T-helper 2 cell treated with Interferon-gamma antibody and Interleukin-4, amounts not matched to agents 5 μg/mL and 100 μg/mL, for 36 hours (primary cell): Measurements from ENCODE around the gene MIEN1.
"Not testable (repeated sequence)": the region's sequence is repeated elsewhere in the genome, so short reads cannot be mapped to it uniquely, and the experiment has no call there.

Source experiments
- DNase-seq: peaks from one replicate; pipeline ENCODE4 v3.0.0; 2021; ENCODE audit warnings: low spot score
- H3K27ac Mint-ChIP-seq: one replicate; pipeline ENCODE4 v1.8.0; 2021; ENCODE audit warnings: mild to moderate bottlenecking, mixed read lengths
- H3K27me3 Mint-ChIP-seq: one replicate; pipeline ENCODE4 v1.8.0; 2021; ENCODE audit warnings: low read depth, mixed read lengths
- H3K36me3 Mint-ChIP-seq: one replicate; pipeline ENCODE4 v1.8.0; 2021; ENCODE audit warnings: low read depth, mixed read lengths
- H3K4me1 Mint-ChIP-seq: one replicate; pipeline ENCODE4 v1.8.0; 2021; ENCODE audit warnings: low read depth, mixed read lengths
- H3K4me3 Mint-ChIP-seq: one replicate; pipeline ENCODE4 v1.8.0; 2022; ENCODE audit warnings: mild to moderate bottlenecking, moderate library complexity, mixed read lengths
- H3K9me3 Mint-ChIP-seq: one replicate; pipeline ENCODE4 v1.8.0; 2021; ENCODE audit warnings: mixed read lengths

Gene MIEN1

GRCh38 chr17:39706921-39707337, 23.4 kb downstream of the MIEN1 start:
- no peak overlapping the region for H3K4me3 Mint-ChIP-seq
- H3K9me3 Mint-ChIP-seq = no peaks in the 10 kb centered on the region
- peaks cover 11% of the 10 kb centered on the region for H3K27me3 Mint-ChIP-seq
- peaks cover 11% of the 10 kb centered on the region for H3K4me1 Mint-ChIP-seq
- DNase-seq = no peak
- H3K36me3 Mint-ChIP-seq = no peaks in the 10 kb centered on the region
- peak overlapping the region; percentile 71 for H3K27ac Mint-ChIP-seq

- Mint-ChIP-seq H3K9me3 (no peaks in the 10 kb centered on the region), H3K27me3 (peaks cover 16% of the 10 kb centered on the region), H3K4me3 (no peak overlapping the region), H3K36me3 (no peaks in the 10 kb centered on the region), H3K27ac (no peak overlapping the region), H3K4me1 (peaks cover 11% of the 10 kb centered on the region)
- no peak for DNase-seq
Observed at GRCh38 chr17:39706383-39706782, 23.9 kb downstream of the MIEN1 start.

GRCh38 chr17:39705786-39706348, 24.5 kb downstream of the MIEN1 start:
- peaks cover 21% of the 10 kb centered on the region for H3K27me3 Mint-ChIP-seq
- peaks cover 12% of the 10 kb centered on the region for H3K4me1 Mint-ChIP-seq
- no peak for DNase-seq
- H3K36me3 Mint-ChIP-seq = no peaks in the 10 kb centered on the region
- no peak overlapping the region for H3K27ac Mint-ChIP-seq
- no peak overlapping the region for H3K4me3 Mint-ChIP-seq
- H3K9me3 Mint-ChIP-seq = no peaks in the 10 kb centered on the region

DNA sequence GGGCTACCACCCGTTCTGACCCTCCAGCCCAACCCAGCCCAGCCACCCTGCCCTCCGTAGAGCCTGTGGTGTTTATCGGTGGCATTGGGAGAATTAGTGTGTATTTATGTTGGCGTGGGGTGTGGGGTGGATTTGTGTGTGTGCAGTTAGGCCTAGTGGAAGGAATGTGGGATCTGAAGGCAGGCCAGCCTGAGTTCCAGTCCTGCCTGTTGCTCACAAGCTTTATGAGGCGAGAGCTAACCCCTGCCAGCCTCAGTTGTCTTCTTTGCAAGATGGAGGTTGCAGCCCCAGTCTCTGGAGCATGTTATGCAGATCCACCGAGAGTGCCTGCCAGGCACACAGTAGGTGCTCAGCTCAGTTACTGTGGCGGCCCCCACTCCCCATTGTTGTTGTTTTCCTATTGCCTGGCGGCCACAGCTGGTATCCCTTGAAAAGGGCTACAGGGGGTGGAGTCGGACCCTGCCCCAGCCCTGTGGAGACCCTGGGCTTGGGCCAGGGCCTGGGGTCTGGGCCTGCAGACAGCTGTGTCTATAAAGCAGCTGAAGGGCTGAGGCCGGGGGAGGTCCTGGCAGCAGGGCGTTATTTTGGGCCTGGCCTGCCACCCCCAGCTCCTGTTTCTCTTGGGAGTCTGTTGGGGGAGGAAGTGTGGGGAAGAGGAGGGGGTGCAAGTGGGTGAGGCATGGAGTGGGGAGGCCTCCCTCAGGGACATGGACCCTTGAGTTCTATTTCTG, 25.3 kb downstream of the MIEN1 start:
- Mint-ChIP-seq H3K4me3 (no peak overlapping the region), H3K36me3 (no peaks in the 10 kb centered on the region), H3K4me1 (peaks cover 14% of the 10 kb centered on the region), H3K9me3 (no peaks in the 10 kb centered on the region), H3K27ac (peak overlapping the region; percentile 6), H3K27me3 (peaks cover 26% of the 10 kb centered on the region)
- no peak for DNase-seq

GRCh38 chr17:39703913-39704312, 26.4 kb downstream of the MIEN1 start:
- peaks cover 36% of the 10 kb centered on the region for H3K27me3 Mint-ChIP-seq
- DNase-seq = no peak
- H3K9me3 Mint-ChIP-seq = no peaks in the 10 kb centered on the region
- H3K4me1 Mint-ChIP-seq = peaks cover 18% of the 10 kb centered on the region
- H3K27ac Mint-ChIP-seq = no peak overlapping the region
- no peaks in the 10 kb centered on the region for H3K36me3 Mint-ChIP-seq
- H3K4me3 Mint-ChIP-seq = no peak overlapping the region

DNA sequence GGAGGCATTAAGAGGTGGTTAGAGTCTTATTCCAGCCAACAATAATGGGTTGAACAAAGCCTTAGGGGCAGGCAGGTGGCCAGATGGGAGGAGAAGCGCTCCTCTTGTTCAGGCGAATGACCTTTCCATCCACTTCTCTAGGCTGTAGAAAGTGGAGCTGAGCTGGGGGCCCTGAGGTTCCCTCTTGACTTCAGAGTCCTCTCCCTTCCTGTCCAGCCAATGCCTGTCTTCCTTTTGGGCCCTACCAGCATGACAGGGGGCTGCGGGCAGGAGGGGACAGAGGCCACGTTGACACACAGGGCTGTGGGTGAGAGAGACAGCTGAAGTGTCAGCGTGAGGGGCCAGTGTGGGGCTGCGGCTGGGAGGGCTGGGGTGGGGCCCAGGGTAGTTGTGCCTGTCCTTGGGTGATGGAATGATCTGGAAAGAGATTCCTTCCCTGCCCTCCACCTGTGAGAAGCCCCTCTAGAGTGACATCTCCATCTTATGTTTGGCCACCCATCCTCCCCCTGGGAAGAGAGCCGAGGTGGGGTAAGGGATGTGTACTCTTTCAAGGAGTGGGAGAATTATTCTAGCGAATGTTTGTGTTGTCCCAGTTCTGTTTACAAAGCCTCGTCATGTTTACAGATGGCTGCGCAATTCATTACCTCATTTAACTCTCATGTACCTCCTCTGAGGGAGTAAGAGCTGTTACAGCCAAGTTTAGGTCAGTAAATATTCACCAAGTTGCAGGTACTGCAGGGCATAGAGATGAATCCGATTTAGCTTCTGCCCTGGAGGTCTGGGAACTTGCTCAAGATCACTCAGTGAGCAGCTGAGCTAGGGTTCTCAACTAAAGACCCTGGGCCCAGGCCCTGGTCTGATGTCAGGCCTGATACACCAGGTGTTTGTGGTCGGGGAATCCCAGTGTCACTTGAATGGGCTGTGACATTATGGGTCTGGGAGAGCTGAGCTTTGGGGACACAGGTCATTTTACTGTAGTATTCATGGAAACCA, 27.1 kb downstream of the MIEN1 start:
- peaks cover 18% of the 10 kb centered on the region for H3K4me1 Mint-ChIP-seq
- H3K27ac Mint-ChIP-seq = no peak overlapping the region
- no peak for DNase-seq
- no peaks in the 10 kb centered on the region for H3K9me3 Mint-ChIP-seq
- peaks cover 38% of the 10 kb centered on the region for H3K27me3 Mint-ChIP-seq
- H3K36me3 Mint-ChIP-seq = no peaks in the 10 kb centered on the region
- H3K4me3 Mint-ChIP-seq = no peak overlapping the region

DNA sequence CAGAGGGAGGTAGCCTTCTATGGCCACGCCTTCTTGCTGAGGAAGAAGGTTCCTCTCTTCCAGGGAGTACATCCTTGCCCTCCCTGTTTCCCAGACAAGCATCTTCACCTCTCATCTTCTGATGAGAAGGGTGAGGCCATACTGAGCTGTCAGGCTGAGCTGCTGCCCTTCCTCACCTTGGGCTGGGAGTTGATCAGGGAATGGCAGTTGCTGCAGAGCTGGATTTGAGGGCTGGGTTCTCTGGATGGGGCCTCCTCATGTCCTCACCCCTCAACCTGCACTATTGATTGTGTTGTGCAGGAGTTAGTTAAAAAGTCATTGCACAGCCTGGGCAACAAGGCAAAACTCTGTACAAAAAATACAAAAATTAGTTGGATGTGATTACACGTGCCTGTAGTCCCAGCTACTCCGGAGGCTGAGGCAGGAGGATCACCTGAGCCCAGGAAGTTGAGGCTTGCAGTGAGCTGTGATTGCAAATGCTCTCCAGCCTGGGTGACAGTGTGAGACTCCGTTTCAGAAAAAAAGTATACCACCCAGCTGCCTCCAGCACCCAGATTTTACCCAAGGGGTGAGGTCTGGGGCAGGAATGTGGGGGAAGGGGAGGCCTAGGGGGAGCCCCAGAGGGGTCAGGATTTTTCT, 28.4 kb downstream of the MIEN1 start:
- DNase-seq = no peak
- Mint-ChIP-seq H3K27me3 (peaks cover 38% of the 10 kb centered on the region), H3K36me3 (no peaks in the 10 kb centered on the region), H3K4me1 (peaks cover 13% of the 10 kb centered on the region), H3K4me3 (no peak overlapping the region), H3K9me3 (no peaks in the 10 kb centered on the region), H3K27ac (no peak overlapping the region)

DNA sequence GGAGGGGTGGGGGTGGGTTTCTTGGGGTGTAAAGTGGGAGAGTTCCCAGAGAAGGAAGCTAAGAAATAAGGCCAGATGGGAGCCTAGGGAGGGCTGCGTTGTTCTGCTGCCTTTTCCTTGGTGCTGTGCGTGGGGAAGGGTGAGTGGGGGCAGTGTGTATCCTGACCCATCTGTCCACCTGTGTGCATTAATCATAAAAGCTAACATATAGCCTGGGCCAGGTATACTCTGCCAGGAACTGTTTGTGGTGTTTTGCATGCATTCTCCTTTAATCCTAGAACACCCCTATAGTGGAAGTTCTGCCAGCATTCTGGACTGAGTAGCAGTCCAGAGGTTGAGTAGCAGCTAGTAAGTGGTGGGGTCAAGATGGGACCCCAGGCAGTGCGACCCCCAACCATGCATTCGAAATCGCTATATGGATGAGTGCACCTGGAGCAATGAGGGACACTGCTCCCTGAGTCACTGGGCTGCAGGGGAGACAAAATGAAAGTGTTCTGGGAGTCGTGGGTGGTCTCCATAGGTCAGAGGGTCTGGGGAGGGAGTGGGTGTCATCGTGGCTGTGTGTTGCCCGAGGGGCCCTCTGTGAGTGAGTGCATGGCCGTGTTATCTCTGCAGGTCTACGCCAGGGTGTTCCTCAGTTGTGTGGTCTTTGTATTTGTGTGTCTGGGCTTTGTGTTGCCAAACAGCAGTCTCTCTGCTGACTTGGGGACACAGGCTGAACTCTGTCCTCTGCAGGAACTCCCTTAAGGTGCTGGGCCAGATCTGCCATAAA, 29.1 kb downstream of the MIEN1 start:
- H3K27ac Mint-ChIP-seq = no peak overlapping the region
- H3K4me3 Mint-ChIP-seq = no peak overlapping the region
- H3K4me1 Mint-ChIP-seq = peaks cover 11% of the 10 kb centered on the region
- no peaks in the 10 kb centered on the region for H3K9me3 Mint-ChIP-seq
- no peak for DNase-seq
- peaks cover 38% of the 10 kb centered on the region for H3K27me3 Mint-ChIP-seq
- no peaks in the 10 kb centered on the region for H3K36me3 Mint-ChIP-seq

DNA sequence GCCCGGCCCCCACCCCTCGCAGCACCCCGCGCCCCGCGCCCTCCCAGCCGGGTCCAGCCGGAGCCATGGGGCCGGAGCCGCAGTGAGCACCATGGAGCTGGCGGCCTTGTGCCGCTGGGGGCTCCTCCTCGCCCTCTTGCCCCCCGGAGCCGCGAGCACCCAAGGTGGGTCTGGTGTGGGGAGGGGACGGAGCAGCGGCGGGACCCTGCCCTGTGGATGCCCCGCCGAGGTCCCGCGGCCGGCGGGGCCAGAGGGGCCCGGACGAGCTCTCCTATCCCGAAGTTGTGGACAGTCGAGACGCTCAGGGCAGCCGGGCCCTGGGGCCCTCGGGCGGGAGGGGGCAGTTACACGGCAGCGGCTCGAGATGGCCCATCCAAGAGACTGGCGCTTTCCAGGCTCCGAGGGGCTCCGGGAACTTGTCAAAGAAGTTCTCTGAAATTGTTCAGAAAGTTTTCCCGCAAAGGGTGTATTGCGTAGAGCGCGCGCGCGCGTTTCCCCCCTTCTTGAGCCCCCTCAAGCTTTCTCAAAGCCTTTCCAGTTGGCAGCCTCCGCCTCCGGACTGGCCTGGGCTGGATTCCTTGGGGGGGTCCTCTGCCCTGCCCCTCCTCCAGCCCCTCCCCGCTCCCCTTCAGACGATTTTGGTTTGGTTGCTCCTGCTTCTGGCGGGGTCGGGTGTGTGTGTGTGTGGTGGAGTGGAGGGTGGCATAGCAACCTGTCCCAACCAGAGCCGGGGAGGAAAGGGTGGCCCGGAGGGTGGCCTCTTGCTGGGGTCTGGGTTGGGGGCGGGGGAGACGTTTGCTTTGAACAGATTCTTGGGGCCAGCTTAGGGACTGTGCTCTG, 30.0 kb downstream of the MIEN1 start:
- peaks cover 11% of the 10 kb centered on the region for H3K4me1 Mint-ChIP-seq
- H3K27me3 Mint-ChIP-seq = peaks cover 38% of the 10 kb centered on the region
- no peak overlapping the region for H3K27ac Mint-ChIP-seq
- no peak overlapping the region for H3K4me3 Mint-ChIP-seq
- DNase-seq = no peak
- no peaks in the 10 kb centered on the region for H3K9me3 Mint-ChIP-seq
- no peaks in the 10 kb centered on the region for H3K36me3 Mint-ChIP-seq

DNA sequence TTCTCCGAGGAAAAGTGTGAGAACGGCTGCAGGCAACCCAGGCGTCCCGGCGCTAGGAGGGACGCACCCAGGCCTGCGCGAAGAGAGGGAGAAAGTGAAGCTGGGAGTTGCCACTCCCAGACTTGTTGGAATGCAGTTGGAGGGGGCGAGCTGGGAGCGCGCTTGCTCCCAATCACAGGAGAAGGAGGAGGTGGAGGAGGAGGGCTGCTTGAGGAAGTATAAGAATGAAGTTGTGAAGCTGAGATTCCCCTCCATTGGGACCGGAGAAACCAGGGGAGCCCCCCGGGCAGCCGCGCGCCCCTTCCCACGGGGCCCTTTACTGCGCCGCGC, 30.5 kb downstream of the MIEN1 start, which contains the start of gene ERBB2:
ERBB2 (plus strand) TSS at position 247 of the 330 bp plus-strand sequence. CDS start 175 bp downstream, outside the sequence.
- Mint-ChIP-seq H3K4me1 (peaks cover 11% of the 10 kb centered on the region), H3K9me3 (no peaks in the 10 kb centered on the region), H3K4me3 (no peak within 1 kb of the TSS), H3K27me3 (peaks cover 38% of the 10 kb centered on the region), H3K27ac (no peak within 1 kb of the TSS), H3K36me3 (no peaks in the 10 kb centered on the region)
- DNase-seq = no peak

DNA sequence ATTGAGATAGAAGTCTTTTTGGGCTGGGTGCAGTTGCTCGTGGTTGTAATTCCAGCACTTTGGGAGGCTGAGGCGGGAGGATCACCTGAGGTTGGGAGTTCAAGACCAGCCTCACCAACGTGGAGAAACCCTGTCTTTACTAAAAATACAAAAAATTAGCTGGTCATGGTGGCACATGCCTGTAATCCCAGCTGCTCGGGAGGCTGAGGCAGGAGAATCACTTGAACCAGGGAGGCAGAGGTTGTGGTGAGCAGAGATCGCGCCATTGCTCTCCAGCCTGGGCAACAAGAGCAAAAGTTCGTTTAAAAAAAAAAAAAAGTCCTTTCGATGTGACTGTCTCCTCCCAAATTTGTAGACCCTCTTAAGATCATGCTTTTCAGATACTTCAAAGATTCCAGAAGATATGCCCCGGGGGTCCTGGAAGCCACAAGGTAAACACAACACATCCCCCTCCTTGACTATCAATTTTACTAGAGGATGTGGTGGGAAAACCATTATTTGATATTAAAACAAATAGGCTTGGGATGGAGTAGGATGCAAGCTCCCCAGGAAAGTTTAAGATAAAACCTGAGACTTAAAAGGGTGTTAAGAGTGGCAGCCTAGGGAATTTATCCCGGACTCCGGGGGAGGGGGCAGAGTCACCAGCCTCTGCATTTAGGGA, 31.0 kb downstream of the MIEN1 start:
- Mint-ChIP-seq H3K27me3 (peaks cover 38% of the 10 kb centered on the region), H3K4me1 (peaks cover 11% of the 10 kb centered on the region)
- not testable (repeated sequence) for DNase-seq, H3K36me3 Mint-ChIP-seq, H3K4me3 Mint-ChIP-seq, H3K27ac Mint-ChIP-seq, H3K9me3 Mint-ChIP-seq

- H3K4me1 Mint-ChIP-seq = peaks cover 7% of the 10 kb centered on the region
Observed at GRCh38 chr17:39697961-39698360, 32.4 kb downstream of the MIEN1 start.

More at GRCh38 chr17:39697961-39698360, 32.4 kb downstream of the MIEN1 start:
- Mint-ChIP-seq H3K4me3 (no peak overlapping the region), H3K27ac (no peak overlapping the region), H3K36me3 (no peaks in the 10 kb centered on the region), H3K9me3 (no peaks in the 10 kb centered on the region), H3K27me3 (peaks cover 37% of the 10 kb centered on the region)
- DNase-seq = no peak
